Hepatocyte (in vitro differentiated cells): ENCODE data around the gene QSOX2. TPM values are rescaled to one million over a fixed set of nuclear protein-coding genes. Genes with fewer than 3 reads are reported as not detected.

Experiments
- DNase-seq: peaks from one replicate; pipeline ENCODE4 v3.0.0-alpha.2; 2016; ENCODE audit warnings: low spot score
- H2AFZ ChIP-seq: fragments of 200-600 bp; sonication (generic); 2 replicates; pipeline ENCODE4 v1.6.0; 2016; ENCODE audit warnings: antibody characterized with exemption, mild to moderate bottlenecking
- H3K27ac ChIP-seq: fragments of 200-600 bp; sonication (generic); 2 replicates; pipeline ENCODE4 v1.5.1; 2016; ENCODE audit warnings: mild to moderate bottlenecking
- H3K27me3 ChIP-seq: fragments of 200-600 bp; sonication (generic); 2 replicates; pipeline ENCODE4 v1.6.1; 2016
- H3K36me3 ChIP-seq: fragments of 200-600 bp; sonication (generic); replicated peaks from 2 replicates; pipeline ENCODE4 v1.5.1; 2016; ENCODE audit warnings: low read depth; ENCODE audit not compliant: insufficient read depth
- H3K4me1 ChIP-seq: fragments of 200-600 bp; sonication (generic); 2 replicates; pipeline ENCODE4 v1.5.1; 2016; ENCODE audit warnings: mild to moderate bottlenecking, moderate library complexity; ENCODE audit not compliant: insufficient read depth
- H3K4me2 ChIP-seq: fragments of 200-600 bp; sonication (generic); 2 replicates; pipeline ENCODE4 v1.6.0; 2016
- H3K4me3 ChIP-seq: fragments of 200-600 bp; sonication (generic); 2 replicates; pipeline ENCODE4 v1.5.1; 2016; ENCODE audit warnings: mild to moderate bottlenecking
- H3K79me2 ChIP-seq: fragments of 200-600 bp; sonication (generic); 2 replicates; pipeline ENCODE4 v1.6.0; 2017; ENCODE audit warnings: mild to moderate bottlenecking
- H3K9me2 ChIP-seq: fragments of 200-600 bp; sonication (generic); replicated peaks from 2 replicates; pipeline ENCODE4 v1.6.0; 2017; ENCODE audit warnings: mild to moderate bottlenecking; ENCODE audit not compliant: insufficient read depth
- H3K9me3 ChIP-seq: fragments of 200-600 bp; sonication (generic); 2 replicates; pipeline ENCODE4 v1.5.1; 2016; ENCODE audit warnings: low read depth, mild to moderate bottlenecking
- H4K20me1 ChIP-seq: fragments of 200-600 bp; sonication (generic); 2 replicates; pipeline ENCODE4 v1.6.0; 2016; ENCODE audit warnings: mild to moderate bottlenecking; ENCODE audit not compliant: insufficient read depth, poor library complexity, severe bottlenecking
- EZH2 ChIP-seq: fragments of 200-600 bp; sonication (generic); IDR thresholded peaks from 2 replicates; pipeline ENCODE4 v1.6.1; 2016; ENCODE audit warnings: antibody characterized with exemption, mild to moderate bottlenecking, borderline replicate concordance
- EZH2phosphoT487 ChIP-seq: fragments of 200-600 bp; sonication (generic); IDR thresholded peaks from one replicate; pipeline ENCODE4 v1.6.1; 2018; ENCODE audit warnings: antibody characterized with exemption, mild to moderate bottlenecking, low read depth, moderate library complexity; ENCODE audit not compliant: unreplicated experiment, severe bottlenecking
- WGBS: methylation state at CpG from one replicate; pipeline ENCODE4 v1.1.6; 2016; ENCODE audit warnings: low lambda C conversion rate; ENCODE audit errors: missing lambda C conversion rate; 5-methylcytosine and 5-hydroxymethylcytosine counted together
- polyA plus RNA-seq: library from polyadenylated mRNA; unstranded; fragments of >200 nt; fragmentation: Nextera tagmentation; extraction: Ambion mirVana; gene quantifications from 2 replicates; pipeline ENCODE4 v1.2.1, GENCODE V29; 2016
- total RNA-seq: library from RNA; depleted of rRNA; stranded (reverse); fragments of >200 nt; gene quantifications from 2 replicates; pipeline ENCODE4 v1.2.3, GENCODE V29; 2014
- TF ChIP-seq, protein P1 (sequence below): fragments of 200-600 bp; sonication (generic); IDR thresholded peaks from 2 replicates; pipeline ENCODE4 v1.5.1; 2016; ENCODE audit warnings: antibody characterized with exemption, mild to moderate bottlenecking; ENCODE audit not compliant: poor library complexity

Gene QSOX2
- total and polyA plus RNA-seq, 2 experiments from 2014 or later = 3.3 to 11.0 TPM

DNA sequence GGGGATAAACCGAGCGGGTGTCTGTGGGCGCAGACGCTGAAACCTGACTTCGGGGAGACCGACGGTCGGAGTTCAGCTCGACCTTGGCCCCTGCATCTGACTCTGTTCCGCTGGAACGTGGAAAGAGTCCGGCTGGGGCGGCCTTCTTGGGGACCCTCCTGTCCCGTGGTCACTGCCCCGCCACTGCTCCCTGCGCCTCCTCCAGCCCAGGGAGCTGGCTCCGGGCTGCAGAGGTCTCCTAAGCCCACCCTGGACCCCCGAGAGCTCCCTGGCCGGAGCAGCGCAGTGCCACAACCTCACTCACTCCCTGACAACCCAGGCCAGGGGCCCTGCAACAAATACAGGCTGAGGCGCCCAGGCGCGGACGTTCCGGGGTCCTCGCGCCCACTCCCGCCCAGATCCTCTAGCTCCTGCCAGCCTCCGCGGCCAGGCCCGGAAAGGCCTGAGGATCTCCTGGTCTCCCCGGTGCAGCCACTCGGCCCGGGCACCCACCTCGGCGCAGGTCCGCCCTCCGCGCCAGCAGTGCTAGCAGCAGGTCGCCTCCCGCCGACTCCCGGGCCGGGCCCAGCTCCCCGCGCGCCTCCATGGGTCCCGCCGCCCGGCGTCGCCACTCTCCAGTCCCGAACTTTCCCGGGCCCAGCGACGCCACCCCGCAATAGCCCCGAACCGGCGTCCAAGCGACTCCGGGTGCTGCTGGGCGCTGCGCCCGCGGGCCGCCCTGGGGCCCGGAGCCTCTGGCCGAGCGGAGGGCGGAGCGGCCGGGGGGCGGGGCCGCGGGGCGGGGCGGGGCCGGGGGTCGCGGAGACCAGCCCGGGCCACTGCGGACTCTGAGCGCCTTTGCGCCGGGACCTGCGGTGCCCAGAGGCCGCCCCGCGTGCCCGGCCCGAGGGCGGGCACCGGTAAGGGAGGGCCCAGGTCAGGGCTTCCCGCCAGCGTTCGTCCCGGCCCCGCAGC, 42.9 kb downstream of the QSOX2 start:
- no peaks in the 10 kb centered on the region for H3K9me3 ChIP-seq
- no peaks in the 10 kb centered on the region for H3K79me2 ChIP-seq
- no peaks in the 10 kb centered on the region for H3K9me2 ChIP-seq
- no peak overlapping the region for H3K27ac ChIP-seq
- 37% methylated on average over 59 of the region's 99 CpGs for WGBS
- peak; percentile 70 for TF ChIP-seq EZH2
- TF ChIP-seq, protein P1, sequence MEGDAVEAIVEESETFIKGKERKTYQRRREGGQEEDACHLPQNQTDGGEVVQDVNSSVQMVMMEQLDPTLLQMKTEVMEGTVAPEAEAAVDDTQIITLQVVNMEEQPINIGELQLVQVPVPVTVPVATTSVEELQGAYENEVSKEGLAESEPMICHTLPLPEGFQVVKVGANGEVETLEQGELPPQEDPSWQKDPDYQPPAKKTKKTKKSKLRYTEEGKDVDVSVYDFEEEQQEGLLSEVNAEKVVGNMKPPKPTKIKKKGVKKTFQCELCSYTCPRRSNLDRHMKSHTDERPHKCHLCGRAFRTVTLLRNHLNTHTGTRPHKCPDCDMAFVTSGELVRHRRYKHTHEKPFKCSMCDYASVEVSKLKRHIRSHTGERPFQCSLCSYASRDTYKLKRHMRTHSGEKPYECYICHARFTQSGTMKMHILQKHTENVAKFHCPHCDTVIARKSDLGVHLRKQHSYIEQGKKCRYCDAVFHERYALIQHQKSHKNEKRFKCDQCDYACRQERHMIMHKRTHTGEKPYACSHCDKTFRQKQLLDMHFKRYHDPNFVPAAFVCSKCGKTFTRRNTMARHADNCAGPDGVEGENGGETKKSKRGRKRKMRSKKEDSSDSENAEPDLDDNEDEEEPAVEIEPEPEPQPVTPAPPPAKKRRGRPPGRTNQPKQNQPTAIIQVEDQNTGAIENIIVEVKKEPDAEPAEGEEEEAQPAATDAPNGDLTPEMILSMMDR = no peak
- no peak for TF ChIP-seq EZH2phosphoT487
- no peaks in the 10 kb centered on the region for H3K4me1 ChIP-seq
- no peak overlapping the region for H3K4me2 ChIP-seq
- no peak overlapping the region for H3K4me3 ChIP-seq
- H3K27me3 ChIP-seq = peaks cover 72% of the 10 kb centered on the region
- H4K20me1 ChIP-seq = peaks cover 12% of the 10 kb centered on the region
- DNase-seq = no peak
- H2AFZ ChIP-seq = no peak overlapping the region
- no peaks in the 10 kb centered on the region for H3K36me3 ChIP-seq

DNA sequence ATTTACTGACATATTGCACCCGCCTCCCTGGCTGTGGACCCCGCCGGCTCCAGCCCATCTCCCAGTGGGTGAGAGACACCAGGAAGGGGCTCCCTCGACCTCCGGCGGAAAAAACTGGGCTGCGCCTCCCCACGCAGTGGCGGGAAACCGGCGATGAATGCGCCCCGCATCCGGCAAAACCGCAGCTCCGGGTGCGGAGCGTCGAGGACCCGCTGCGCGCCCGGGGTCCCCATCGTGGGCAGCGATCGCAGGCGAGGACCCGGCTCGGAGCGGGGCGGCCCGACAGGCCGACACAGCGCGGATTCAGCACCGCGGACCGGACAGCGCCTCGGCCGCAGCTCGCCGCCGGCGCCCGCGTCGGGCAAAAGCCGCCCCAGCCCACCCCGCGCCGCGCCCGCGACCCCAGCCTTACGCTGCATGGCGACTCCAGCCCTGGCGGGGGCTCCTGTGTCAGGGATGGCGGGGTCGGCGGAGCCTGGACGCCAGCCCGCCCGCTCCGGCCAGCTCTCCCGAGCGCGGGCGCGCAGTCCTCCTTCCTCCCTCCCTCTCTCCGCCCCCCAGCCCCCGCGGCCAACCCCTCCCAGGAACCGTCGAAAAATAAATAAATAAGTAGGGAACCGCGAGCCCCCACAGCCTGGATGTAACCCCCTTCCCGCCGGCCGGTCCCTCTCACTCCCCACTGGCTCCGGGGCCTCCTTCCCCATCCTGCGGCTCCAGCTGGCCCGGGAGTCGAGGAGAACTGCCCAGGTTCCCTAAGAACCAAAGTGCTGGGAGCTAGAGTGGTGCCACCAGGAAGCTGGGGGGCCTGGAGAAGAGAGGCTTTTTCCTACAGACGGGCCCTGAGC, 43.8 kb downstream of the QSOX2 start:
- H3K9me2 ChIP-seq = no peaks in the 10 kb centered on the region
- no peak overlapping the region for H3K4me3 ChIP-seq
- no peaks in the 10 kb centered on the region for H3K36me3 ChIP-seq
- H3K9me3 ChIP-seq = no peaks in the 10 kb centered on the region
- H3K4me2 ChIP-seq = no peak overlapping the region
- H4K20me1 ChIP-seq = peaks cover 12% of the 10 kb centered on the region
- TF ChIP-seq EZH2 (no peak), EZH2phosphoT487 (no peak)
- TF ChIP-seq, protein P1 = no peak
- no peaks in the 10 kb centered on the region for H3K4me1 ChIP-seq
- no peak overlapping the region for H2AFZ ChIP-seq
- DNase-seq = peak; percentile 69
- no peak overlapping the region for H3K27ac ChIP-seq
- 24% methylated on average over 45 of the region's 85 CpGs for WGBS
- peaks cover 81% of the 10 kb centered on the region for H3K27me3 ChIP-seq
- no peaks in the 10 kb centered on the region for H3K79me2 ChIP-seq

DNA sequence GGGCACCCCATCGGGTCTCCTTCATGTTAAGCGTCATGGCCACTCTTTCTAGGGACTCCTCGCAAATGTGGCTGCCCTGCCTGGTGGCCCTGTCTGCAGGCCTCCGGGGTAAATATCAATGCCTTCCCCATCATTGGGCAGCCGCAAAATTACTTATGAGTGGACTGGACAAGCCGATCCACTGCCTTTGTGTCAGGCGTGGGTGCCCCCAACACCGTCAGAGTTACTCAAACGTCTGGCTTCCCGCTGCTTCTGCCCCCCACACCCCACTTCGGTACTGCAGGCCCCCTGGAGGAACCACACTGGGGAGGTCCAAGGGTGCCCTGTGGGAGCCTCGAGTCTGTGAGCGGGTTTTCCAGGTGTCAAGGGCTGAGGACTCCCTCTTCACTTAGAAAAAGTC, 44.4 kb downstream of the QSOX2 start:
- H3K9me3 ChIP-seq = no peaks in the 10 kb centered on the region
- H3K9me2 ChIP-seq = no peaks in the 10 kb centered on the region
- no peak overlapping the region for H3K27ac ChIP-seq
- WGBS = 67% methylated on average over 13 of the region's 13 CpGs
- DNase-seq = no peak
- no peak overlapping the region for H2AFZ ChIP-seq
- peaks cover 9% of the 10 kb centered on the region for H4K20me1 ChIP-seq
- TF ChIP-seq, protein P1 = no peak
- TF ChIP-seq EZH2 = no peak
- TF ChIP-seq EZH2phosphoT487 = peak; percentile 21
- no peak overlapping the region for H3K4me3 ChIP-seq
- no peaks in the 10 kb centered on the region for H3K4me1 ChIP-seq
- H3K79me2 ChIP-seq = no peaks in the 10 kb centered on the region
- peaks cover 87% of the 10 kb centered on the region for H3K27me3 ChIP-seq
- no peak overlapping the region for H3K4me2 ChIP-seq
- H3K36me3 ChIP-seq = no peaks in the 10 kb centered on the region
